Activated T-helper 9 cell treated with anti-CD3 and anti-CD28 coated beads, Interleukin-2, amount 50 U/mL, for 16 hours (primary cell): ENCODE measurements around the gene TRIM15.
"Not testable (repeated sequence)": the region's sequence is repeated elsewhere in the genome, so short reads cannot be mapped to it uniquely, and the experiment has no call there.

Experiments
- DNase-seq: peaks from one replicate; pipeline ENCODE4 v3.0.0-alpha.2; 2020; ENCODE audit warnings: low read depth

The TRIM15 gene

DNA sequence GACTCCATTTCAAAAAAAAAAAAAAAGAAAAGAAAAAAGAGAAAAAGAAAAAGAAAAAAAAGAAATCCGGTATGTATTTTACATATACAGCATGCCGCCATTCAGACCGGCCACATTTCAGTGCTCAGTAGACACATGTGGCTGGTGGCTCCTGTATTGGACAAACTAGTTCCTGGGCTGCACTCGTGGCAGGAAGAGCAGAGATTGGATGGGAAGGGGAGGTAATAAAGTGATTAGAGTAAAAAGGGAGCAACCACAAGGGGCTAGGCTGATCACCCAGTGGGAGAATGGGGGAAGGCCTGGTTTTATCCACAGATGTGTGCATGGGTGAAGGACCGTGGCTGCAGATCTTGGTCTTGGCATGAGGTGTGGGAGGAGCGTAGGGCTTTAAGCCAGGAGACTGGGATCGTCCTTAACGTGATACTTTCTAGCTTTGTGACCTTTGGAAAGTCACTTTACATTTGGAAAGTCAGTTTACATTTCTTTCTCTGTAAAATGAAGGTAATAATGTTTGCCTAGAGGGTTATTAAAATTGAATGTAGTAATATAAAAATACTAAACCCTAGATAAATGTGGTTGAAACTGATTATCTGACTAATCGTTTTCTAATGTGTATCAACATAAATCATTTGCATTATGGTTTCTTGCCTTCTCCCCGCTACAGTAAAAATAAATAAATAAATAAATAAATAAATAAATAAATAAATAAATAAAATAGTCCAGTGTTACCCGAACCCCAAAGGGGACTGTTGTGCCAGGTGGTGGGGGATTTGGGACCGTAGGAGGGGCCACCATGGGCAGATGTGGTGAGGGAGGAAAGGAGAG, 869 bp upstream of the TRIM15 start:
- DNase-seq = no peak

DNA sequence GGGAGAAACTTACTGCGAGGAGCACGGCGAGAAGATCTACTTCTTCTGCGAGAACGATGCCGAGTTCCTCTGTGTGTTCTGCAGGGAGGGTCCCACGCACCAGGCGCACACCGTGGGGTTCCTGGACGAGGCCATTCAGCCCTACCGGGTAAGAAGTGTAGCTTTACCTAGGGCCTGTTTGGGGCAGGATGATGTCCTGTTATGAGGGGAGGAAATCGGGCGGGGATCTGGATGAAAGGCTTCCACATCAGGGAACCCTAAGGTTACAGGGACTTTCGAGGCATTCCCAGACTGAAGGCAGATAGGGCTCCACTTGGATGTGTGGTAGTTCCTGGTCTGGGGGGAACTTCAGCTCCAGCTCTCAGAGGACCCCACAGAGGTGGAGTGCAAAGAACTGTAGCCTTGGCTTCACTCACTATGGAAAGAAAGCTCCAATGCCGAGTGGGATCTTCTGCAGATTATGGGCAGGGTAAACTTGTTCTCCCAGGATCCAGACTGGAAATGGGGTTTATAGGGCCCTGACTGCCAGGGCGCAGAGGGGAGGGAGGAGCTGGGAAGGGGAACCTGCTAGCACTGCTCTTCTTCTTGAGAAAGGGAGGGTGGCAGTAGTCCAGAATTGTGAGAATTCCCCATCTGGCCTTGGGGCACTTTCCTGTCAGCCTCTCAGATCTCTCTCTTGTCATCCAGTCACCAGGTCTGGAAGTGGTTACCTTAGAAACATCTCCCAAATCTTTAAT, 740 bp downstream of the TRIM15 start:
- no peak for DNase-seq

DNA sequence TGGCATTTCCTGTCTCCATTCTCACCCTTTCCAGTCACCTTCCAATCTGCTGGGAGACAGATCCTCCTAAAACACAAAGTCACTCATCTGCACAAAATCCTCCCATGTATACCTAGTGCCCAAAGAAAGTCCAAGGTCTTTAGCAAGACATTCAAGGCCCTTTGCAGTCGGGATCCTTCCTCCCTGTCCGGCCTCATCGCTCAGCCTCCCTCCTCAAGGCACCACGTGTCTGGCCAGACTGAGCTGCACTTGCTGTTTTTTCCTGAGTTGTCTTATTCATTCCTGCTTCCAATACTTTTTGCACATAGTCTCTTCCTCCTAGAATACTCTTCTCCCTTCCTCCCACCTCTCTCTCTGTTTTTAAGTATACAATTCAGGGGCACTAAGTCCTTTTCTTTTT, 1.4 kb downstream of the TRIM15 start:
- no peak for DNase-seq

DNA sequence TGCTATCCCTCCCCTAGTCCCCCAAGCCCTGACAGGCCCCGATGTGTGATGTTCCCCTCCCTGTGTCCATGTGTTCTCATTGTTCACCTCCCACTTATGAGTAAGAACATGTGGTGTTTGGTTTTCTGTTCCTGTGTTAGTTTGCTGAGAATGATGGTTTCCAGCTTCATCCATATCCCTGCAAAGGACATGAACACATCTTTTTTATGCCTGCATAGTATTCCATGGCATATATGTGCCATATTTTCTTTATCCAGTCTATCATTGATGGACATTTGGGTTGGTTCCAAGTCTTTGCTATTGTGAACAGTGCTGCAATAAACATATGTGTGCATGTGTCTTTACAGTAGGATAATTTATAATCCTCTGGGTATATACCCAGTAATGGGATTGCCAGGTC, 1.9 kb downstream of the TRIM15 start:
- not testable (repeated sequence) for DNase-seq

DNA sequence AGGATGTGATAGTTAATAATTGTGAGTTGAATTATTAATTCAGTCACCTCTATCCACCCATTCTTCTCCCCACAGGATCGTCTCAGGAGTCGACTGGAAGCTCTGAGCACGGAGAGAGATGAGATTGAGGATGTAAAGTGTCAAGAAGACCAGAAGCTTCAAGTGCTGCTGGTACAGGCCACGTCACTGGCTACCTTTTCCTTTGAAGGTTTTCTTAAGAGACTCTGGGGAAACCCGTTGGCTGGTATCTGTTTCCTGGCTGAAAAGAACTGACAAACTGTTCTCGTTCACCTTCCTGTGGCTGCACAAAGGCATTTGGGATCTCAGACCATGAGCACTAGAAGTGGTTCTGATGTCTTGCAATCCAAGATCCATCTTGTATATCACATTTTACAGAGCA, 3.8 kb downstream of the TRIM15 start:
- DNase-seq = no peak

GRCh38 chr6:30168741-30169140, 5.4 kb downstream of the TRIM15 start:
- DNase-seq = no peak

GRCh38 chr6:30169658-30170614, 6.6 kb downstream of the TRIM15 start:
- DNase-seq = no peak

GRCh38 chr6:30171677-30172471, 8.5 kb downstream of the TRIM15 start:
- no peak for DNase-seq

DNA sequence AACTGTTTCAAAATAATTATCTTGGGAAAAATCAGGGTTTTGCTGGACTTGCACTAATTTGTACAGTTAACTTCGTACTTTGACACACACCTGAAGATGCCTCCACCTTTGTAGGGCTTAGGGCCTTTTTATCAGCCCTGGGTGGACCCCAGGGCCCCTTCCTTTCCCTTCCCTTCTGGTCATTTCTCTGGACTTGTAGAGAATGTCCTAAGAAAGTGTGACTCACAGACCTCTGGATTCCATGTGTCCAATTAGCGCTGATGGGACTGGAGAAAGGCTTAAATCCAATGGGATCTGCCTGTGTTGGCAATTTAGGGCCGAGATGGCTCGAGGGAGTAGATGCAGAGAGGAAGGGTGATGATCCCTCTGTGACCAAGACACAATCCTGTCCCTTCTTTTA, 9.3 kb downstream of the TRIM15 start:
- no peak for DNase-seq

- DNase-seq = no peak
Measured at GRCh38 chr6:30175765-30176164, 12.4 kb downstream of the TRIM15 start.

DNA sequence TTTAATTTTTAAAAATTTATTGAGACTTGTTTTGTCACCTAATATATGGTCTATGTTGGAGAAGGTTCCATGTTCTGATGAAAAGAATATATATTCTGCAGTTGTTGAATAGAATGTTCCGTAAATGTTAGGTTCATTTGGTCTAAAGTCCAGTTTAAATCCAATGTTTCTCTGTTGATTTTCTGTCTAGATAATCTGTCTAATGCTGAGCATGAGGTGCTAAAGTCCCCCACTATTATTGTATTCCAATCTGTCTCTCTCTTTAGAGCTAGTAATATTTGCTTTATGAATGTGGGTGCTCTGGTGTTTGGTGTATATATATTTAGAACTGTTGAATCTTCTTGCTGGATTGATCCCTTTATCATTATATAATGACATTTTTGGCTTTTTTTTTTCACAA, 15.5 kb downstream of the TRIM15 start:
- no peak for DNase-seq

DNA sequence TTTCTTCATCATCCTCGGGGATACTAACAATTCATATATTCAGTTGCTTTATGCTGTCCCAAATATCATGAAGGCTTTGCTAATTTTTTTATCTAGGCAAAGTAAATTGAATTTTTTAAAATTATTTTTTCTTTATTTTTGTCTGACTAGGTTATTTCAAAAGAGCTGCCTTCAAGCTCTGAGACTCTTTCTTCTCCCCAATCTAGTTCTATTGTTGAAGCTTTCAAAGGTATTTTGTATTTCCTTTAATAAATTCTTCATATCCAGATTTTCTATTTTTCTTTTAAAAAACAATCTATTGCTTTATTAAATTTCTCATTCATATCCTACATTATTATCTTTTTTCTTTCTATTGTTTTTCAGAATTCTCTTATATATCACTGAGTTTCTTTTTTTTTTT, 16.8 kb downstream of the TRIM15 start:
- no peak for DNase-seq

- no peak for DNase-seq
Measured at GRCh38 chr6:30184417-30185031, 21.2 kb downstream of the TRIM15 start.

GRCh38 chr6:30185846-30186484, 22.6 kb downstream of the TRIM15 start:
- no peak for DNase-seq

DNA sequence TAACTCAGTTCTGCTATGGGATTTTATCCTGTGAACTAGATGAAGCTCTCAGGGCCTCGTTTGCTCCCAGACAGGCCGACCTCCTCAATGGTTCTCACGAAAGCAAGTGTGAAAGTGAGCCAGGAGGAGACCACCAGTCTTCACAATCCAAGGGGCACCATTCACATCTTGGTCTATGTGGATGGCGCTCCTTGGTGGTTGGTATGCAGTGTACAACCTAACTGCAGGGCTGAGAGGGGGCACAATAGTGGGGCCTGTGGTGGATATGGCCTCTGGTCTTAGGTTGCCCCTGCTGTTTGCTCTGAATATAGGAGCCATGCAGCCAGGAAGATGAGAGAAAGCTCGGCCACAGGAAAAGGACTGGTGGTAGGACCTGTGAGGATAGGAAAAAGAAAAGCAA, 25.2 kb downstream of the TRIM15 start:
- DNase-seq = no peak

GRCh38 chr6:30192076-30192475, 28.7 kb downstream of the TRIM15 start:
- no peak for DNase-seq

GRCh38 chr6:30194797-30195690, 31.7 kb downstream of the TRIM15 start:
- no peak for DNase-seq

GRCh38 chr6:30195951-30196350, 32.6 kb downstream of the TRIM15 start:
- no peak for DNase-seq

GRCh38 chr6:30196376-30196775, 33.0 kb downstream of the TRIM15 start:
- DNase-seq = no peak
